Stimulated activated CD4-positive, alpha-beta T cell treated with anti-CD3 and anti-CD28 coated beads, Interleukin-4, amount 100 ng/mL, for 4 hours (primary cell): Measurements from ENCODE around the gene TMEM183A.
"Not testable (repeated sequence)": the region's sequence is repeated elsewhere in the genome, so short reads cannot be mapped to it uniquely, and the experiment has no call there.

Experiments used
- DNase-seq, 2 experiments: peaks; one replicate each; pipeline ENCODE4 v3.0.0-alpha.2; 2020

TMEM183A gene

GRCh38 chr1:203006948-203007871 lies at the start of gene TMEM183A:
TMEM183A (plus strand) TSS chr1:203007374; CDS start chr1:203007466, 92 bp downstream.
- DNase-seq = peak; percentile 88 to 95

- peak; percentile 93 to 94 for DNase-seq
These were observed 49.2 kb upstream of the TMEM183A start, which contains the start of gene ADIPOR1 for GRCh38 chr1:202957733-202958543. ADIPOR1 (minus strand) TSS chr1:202958312; CDS start chr1:202951070, 7,242 bp downstream.

GRCh38 chr1:202958544-202959275 lies 48.5 kb upstream of the TMEM183A start:
- DNase-seq = no peak

GRCh38 chr1:202959276-202959620 lies 47.9 kb upstream of the TMEM183A start:
- no peak for DNase-seq

- no peak for DNase-seq
These were observed 45.8 kb upstream of the TMEM183A start for GRCh38 chr1:202961220-202961880.

- no peak for DNase-seq
These were observed 42.3 kb upstream of the TMEM183A start for GRCh38 chr1:202964791-202965410.

- DNase-seq = no peak
These were observed 41.8 kb upstream of the TMEM183A start for GRCh38 chr1:202965422-202965821.

- DNase-seq = no peak
These were observed 40.9 kb upstream of the TMEM183A start for GRCh38 chr1:202966006-202966898.

GRCh38 chr1:202967684-202968281 lies 39.4 kb upstream of the TMEM183A start:
- DNase-seq = no peak

- no peak for DNase-seq
These were observed 38.8 kb upstream of the TMEM183A start for GRCh38 chr1:202968351-202968750.

- no peak for DNase-seq
These were observed 38.3 kb upstream of the TMEM183A start for GRCh38 chr1:202968895-202969295.

GRCh38 chr1:202972046-202972445 lies 35.1 kb upstream of the TMEM183A start:
- no peak for DNase-seq

- DNase-seq = no peak
These were observed 32.3 kb upstream of the TMEM183A start for GRCh38 chr1:202974856-202975255.

- no peak for DNase-seq
These were observed 30.5 kb upstream of the TMEM183A start for GRCh38 chr1:202976633-202977032.

- no peak for DNase-seq
These were observed 27.7 kb upstream of the TMEM183A start for GRCh38 chr1:202979459-202979858.

- DNase-seq = no peak
These were observed 25.2 kb upstream of the TMEM183A start for GRCh38 chr1:202981939-202982338.

- DNase-seq = no peak
These were observed 24.3 kb upstream of the TMEM183A start for GRCh38 chr1:202982715-202983430.

GRCh38 chr1:202986120-202986519 lies 21.1 kb upstream of the TMEM183A start:
- DNase-seq = not testable (repeated sequence)

- DNase-seq = no peak
These were observed 19.9 kb upstream of the TMEM183A start for GRCh38 chr1:202987255-202987654.
